HCT116 (cell line): Measurements from ENCODE around the gene GPA33. TPM values are rescaled to one million over a fixed set of nuclear protein-coding genes. Genes with fewer than 3 reads are reported as not detected.

ENCODE experiments used
- ATAC-seq: fragments of 200-7000 bp; cut with Tn5 transposase; 2 replicates; pipeline ENCODE4 v1.9.1; 2020; ENCODE audit warnings: mild to moderate bottlenecking, moderate library complexity
- BruUV-seq: library from RNA; stranded (reverse); fragments of 400-500 nt; replicated peaks from 2 replicates; lab custom pipeline; 2021; lab: Mats Ljungman, UMichigan
- CTCF ChIA-PET: fragments of 300-600 bp; sonication (Branson Sonifier 250); formaldehyde crosslinking; loops from one replicate; lab custom pipeline; 2021; ENCODE audit warnings: antibody characterized with exemption; lab: Charles Lee
- POLR2A ChIA-PET: fragments of 300-600, 350-600 bp; sonication (Branson Sonifier 250); formaldehyde crosslinking; loops from one replicate; lab custom pipeline; 2021; ENCODE audit warnings: antibody characterized with exemption; lab: Charles Lee
- RAD21 ChIA-PET, 2 experiments: fragments of 300-600 bp; sonication (Branson Sonifier 250); formaldehyde crosslinking; loops; one replicate each; lab custom pipeline; 2023; ENCODE audit warnings: low total read pairs in 2 of 2; ENCODE audit not compliant: uncharacterized antibody in 2 of 2, unreplicated experiment in 2 of 2, low non-redundant PET in 1 of 2; lab: Charles Lee
- DNase-seq: peaks from one replicate; pipeline ENCODE4 v3.0.0-alpha.2; 2010; ENCODE audit warnings: low read depth, low spot score
- H2AFZ ChIP-seq: fragments of 200-600 bp; shearing (Covaris generic), sonication (generic); 2 replicates; pipeline ENCODE4 v1.6.1; 2017; ENCODE audit warnings: low read depth, mixed run types, mixed read lengths, antibody characterized with exemption, low read length; ENCODE audit not compliant: poor library complexity, severe bottlenecking
- H3K27ac ChIP-seq: 2 replicates; pipeline ENCODE4 v1.5.1; 2012; ENCODE audit warnings: low read depth, low read length
- H3K27me3 ChIP-seq: fragments of 200-600 bp; sonication (generic); 2 replicates; pipeline ENCODE4 v1.6.1; 2016; ENCODE audit warnings: mixed run types, low read length, mixed read lengths; ENCODE audit not compliant: insufficient read depth
- H3K36me3 ChIP-seq, 2 experiments: fragments of 200-500 bp in 1 of 2; fragments of 200-600 bp in 1 of 2; sonication (Bioruptor generic) in 1 of 2; sonication (generic) in 1 of 2; 2 replicates each; pipeline versions ENCODE4 v1.5.1 to v1.6.1; 2014 to 2016; ENCODE audit warnings: low read length in 2 of 2, inconsistent platforms in 1 of 2, mixed read lengths in 1 of 2, mixed run types in 1 of 2; ENCODE audit not compliant: insufficient read depth in 2 of 2, control insufficient read depth in 1 of 2
- H3K4me1 ChIP-seq, 2 experiments: fragments of 200-600 bp in 1 of 2; sonication (generic) in 1 of 2; 2 replicates each; pipeline versions ENCODE4 v1.5.1 to v1.6.1; 2012 to 2017; ENCODE audit warnings: low read length in 2 of 2, inconsistent platforms in 1 of 2, mild to moderate bottlenecking in 1 of 2, mixed read lengths in 1 of 2, mixed run types in 1 of 2, moderate library complexity in 1 of 2; ENCODE audit not compliant: insufficient read depth in 2 of 2, control insufficient read depth in 1 of 2
- H3K4me2 ChIP-seq: fragments of 200-600 bp; sonication (generic); 2 replicates; pipeline ENCODE4 v1.6.1; 2017; ENCODE audit warnings: mixed run types, low read length, mixed read lengths
- H3K4me3 ChIP-seq, 2 experiments: fragments of 200-600 bp in 1 of 2; sonication (generic) in 1 of 2; replicated peaks in 1 of 2; 2 replicates each; pipeline ENCODE4 v1.5.1; 2011 to 2016; ENCODE audit warnings: low read length in 2 of 2, control low read depth in 1 of 2, low read depth in 1 of 2, mild to moderate bottlenecking in 1 of 2, mixed read lengths in 1 of 2, mixed run types in 1 of 2
- H3K79me2 ChIP-seq: fragments of 200-600 bp; sonication (generic); 2 replicates; pipeline ENCODE4 v1.6.1; 2017; ENCODE audit warnings: mild to moderate bottlenecking, mixed run types, low read length, moderate library complexity, mixed read lengths; ENCODE audit not compliant: insufficient read depth
- H3K9ac ChIP-seq: fragments of 200-600 bp; sonication (generic); 2 replicates; pipeline ENCODE4 v1.6.1; 2016; ENCODE audit warnings: low read length, mixed read lengths
- H3K9me2 ChIP-seq: fragments of 200-600 bp; sonication (generic), shearing (Covaris generic); 2 replicates; pipeline ENCODE4 v1.6.1; 2017; ENCODE audit warnings: mixed run types, mild to moderate bottlenecking, moderate library complexity; ENCODE audit not compliant: insufficient read depth
- H3K9me3 ChIP-seq, 2 experiments: fragments of 200-500 bp in 1 of 2; fragments of 200-600 bp in 1 of 2; sonication (Bioruptor generic) in 1 of 2; sonication (generic) in 1 of 2; 2 replicates each; pipeline ENCODE4 v1.6.1; 2014 to 2017; ENCODE audit warnings: low read length in 2 of 2, mixed read lengths in 2 of 2, inconsistent platforms in 1 of 2, low read depth in 1 of 2, mild to moderate bottlenecking in 1 of 2, mixed run types in 1 of 2, moderate library complexity in 1 of 2; ENCODE audit not compliant: control insufficient read depth in 1 of 2, insufficient read depth in 1 of 2
- H4K20me1 ChIP-seq: fragments of 200-600 bp; sonication (generic), shearing (Covaris generic); 2 replicates; pipeline ENCODE4 v1.6.1; 2017; ENCODE audit warnings: mixed run types, mild to moderate bottlenecking, moderate library complexity; ENCODE audit not compliant: insufficient read depth
- CBX3 ChIP-seq: IDR thresholded peaks from 2 replicates; pipeline ENCODE4 v1.6.1; 2012; ENCODE audit warnings: low read depth
- CTCF ChIP-seq, 3 experiments: fragments of 200-600 bp in 1 of 3; sonication (generic) in 1 of 3; IDR thresholded peaks in 2 of 3; conservative IDR thresholded peaks in 1 of 3; 2 replicates each; pipeline ENCODE4 v1.5.1; 2012 to 2017; ENCODE audit warnings: low read depth in 2 of 3, low read length in 2 of 3, antibody characterized with exemption in 1 of 3, borderline replicate concordance in 1 of 3, control low read depth in 1 of 3, mild to moderate bottlenecking in 1 of 3, mixed read lengths in 1 of 3, mixed run types in 1 of 3, moderate library complexity in 1 of 3; ENCODE audit not compliant: insufficient read depth in 1 of 3
- ELF1 ChIP-seq: IDR thresholded peaks from 2 replicates; pipeline ENCODE4 v1.6.1; 2012; ENCODE audit warnings: low read depth, borderline replicate concordance
- EZH2 ChIP-seq: fragments of 200-600 bp; sonication (generic); IDR thresholded peaks from 2 replicates; pipeline ENCODE4 v1.6.1; 2017; ENCODE audit warnings: antibody characterized with exemption, mixed run types
- EZH2phosphoT487 ChIP-seq: fragments of 200-600 bp; IDR thresholded peaks from 2 replicates; pipeline ENCODE4 v1.6.1; 2018; ENCODE audit warnings: antibody characterized with exemption, borderline replicate concordance
- JUND ChIP-seq: IDR thresholded peaks from 2 replicates; pipeline ENCODE4 v1.6.1; 2012
- RAD21 ChIP-seq: IDR thresholded peaks from 2 replicates; pipeline ENCODE4 v1.6.1; 2012; ENCODE audit warnings: low read depth, mild to moderate bottlenecking
- SIN3A ChIP-seq: IDR thresholded peaks from 2 replicates; pipeline ENCODE4 v1.6.1; 2012; ENCODE audit warnings: low read depth
- TCF7L2 ChIP-seq: IDR thresholded peaks from 2 replicates; pipeline ENCODE4 v1.7.0; 2011; ENCODE audit warnings: borderline replicate concordance, inconsistent platforms; ENCODE audit not compliant: insufficient read depth, insufficient read length; ENCODE audit errors: extremely low read depth
- YY1 ChIP-seq: IDR thresholded peaks from 2 replicates; pipeline ENCODE4 v1.6.1; 2011; ENCODE audit warnings: low read length, low read depth, moderate library complexity, mild to moderate bottlenecking; ENCODE audit not compliant: insufficient replicate concordance; ENCODE audit errors: extremely low read depth
- ZBTB33 ChIP-seq: IDR thresholded peaks from 2 replicates; pipeline ENCODE4 v1.6.1; 2011; ENCODE audit warnings: mild to moderate bottlenecking, low read length, moderate library complexity; ENCODE audit not compliant: insufficient replicate concordance; ENCODE audit errors: extremely low read depth
- intact Hi-C: fragments of 100-400 bp; cut with micrococcal nuclease; formaldehyde crosslinking; loops from 2 replicates; pipeline ENCODE4 v1.10.0; 2022
- total RNA-seq: library from RNA; stranded (reverse); gene quantifications from one replicate; pipeline ENCODE4 v1.2.1, GENCODE V29; 2021; ENCODE audit not compliant: unreplicated experiment

Gene GPA33
- total RNA-seq, 1 experiment from 2014 or later, result 0.22 TPM

DNA sequence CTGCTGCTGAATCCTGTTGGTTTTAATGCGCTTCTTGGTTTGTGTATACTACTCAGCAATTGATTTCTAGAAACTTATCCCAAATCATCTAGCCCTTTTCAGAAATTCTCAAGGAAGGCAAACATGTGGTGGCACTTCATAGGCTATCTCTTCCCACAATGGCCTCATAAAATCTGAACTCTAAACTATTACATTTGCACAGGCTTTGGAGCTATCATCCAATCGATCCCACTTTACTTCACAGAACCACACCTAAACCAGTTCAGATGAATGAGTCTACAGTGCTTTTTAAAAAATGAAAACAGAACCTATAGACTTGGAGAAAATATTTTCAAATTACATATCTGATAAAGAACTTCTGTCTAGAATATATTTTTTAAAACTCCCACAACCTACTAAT, 10.6 kb upstream of the GPA33 start:
- intact Hi-C loops, result no loop called here
- no peaks in the 10 kb centered on the region for H3K36me3 ChIP-seq
- H2AFZ ChIP-seq, result no peak overlapping the region
- TF ChIP-seq CBX3, result no peak
- no peak for TF ChIP-seq ELF1
- no peak for TF ChIP-seq YY1
- TF ChIP-seq SIN3A, result no peak
- TF ChIP-seq CTCF (IDR thresholded peaks at IDR 0.05 in 2 of 3, conservative IDR thresholded peaks at IDR 0.05 in 1 of 3; ENCODE audit: borderline replicate concordance in 1 of 3, insufficient read depth in 1 of 3, low read depth in 2 of 3, low read length in 2 of 3), result no peak
- TF ChIP-seq ZBTB33, result no peak
- TF ChIP-seq EZH2phosphoT487, result no peak
- no peak for TF ChIP-seq JUND
- TF ChIP-seq RAD21, result no peak
- TF ChIP-seq EZH2, result no peak
- TF ChIP-seq TCF7L2, result no peak
- H3K4me2 ChIP-seq, result no peak overlapping the region
- DNase-seq (no peak), ATAC-seq (no peak)
- ChIA-PET RAD21 (no interaction called here), POLR2A (no interaction called here), CTCF (no interaction called here)
- H3K4me3 ChIP-seq, result no peak overlapping the region
- H3K9ac ChIP-seq, result no peak overlapping the region
- H3K9me3 ChIP-seq, result no peaks in the 10 kb centered on the region
- peaks cover 0 to 15% of the 10 kb centered on the region in 2 experiments; a peak in 2 of 4 replicates for H3K4me1 ChIP-seq
- H4K20me1 ChIP-seq, result no peaks in the 10 kb centered on the region
- no peaks in the 10 kb centered on the region for H3K27me3 ChIP-seq
- no TSS peak for BruUV-seq
- no peak overlapping the region for H3K27ac ChIP-seq
- H3K79me2 ChIP-seq, result no peaks in the 10 kb centered on the region
- no peaks in the 10 kb centered on the region for H3K9me2 ChIP-seq
